Stimulated activated CD8-positive, alpha-beta memory T cell treated with anti-CD3 and anti-CD28 coated beads, Interleukin-7, amount 100 ng/mL, for 1 hour (primary cell): Measurements from ENCODE around the gene RARRES2.
"Not testable (repeated sequence)": the region's sequence is repeated elsewhere in the genome, so short reads cannot be mapped to it uniquely, and the experiment has no call there.

Experiments used
- DNase-seq, 2 donors: peaks; one replicate each; pipeline ENCODE4 v3.0.0-alpha.2; 2020; ENCODE audit warnings: low read depth in 2 of 2

The RARRES2 gene

DNA sequence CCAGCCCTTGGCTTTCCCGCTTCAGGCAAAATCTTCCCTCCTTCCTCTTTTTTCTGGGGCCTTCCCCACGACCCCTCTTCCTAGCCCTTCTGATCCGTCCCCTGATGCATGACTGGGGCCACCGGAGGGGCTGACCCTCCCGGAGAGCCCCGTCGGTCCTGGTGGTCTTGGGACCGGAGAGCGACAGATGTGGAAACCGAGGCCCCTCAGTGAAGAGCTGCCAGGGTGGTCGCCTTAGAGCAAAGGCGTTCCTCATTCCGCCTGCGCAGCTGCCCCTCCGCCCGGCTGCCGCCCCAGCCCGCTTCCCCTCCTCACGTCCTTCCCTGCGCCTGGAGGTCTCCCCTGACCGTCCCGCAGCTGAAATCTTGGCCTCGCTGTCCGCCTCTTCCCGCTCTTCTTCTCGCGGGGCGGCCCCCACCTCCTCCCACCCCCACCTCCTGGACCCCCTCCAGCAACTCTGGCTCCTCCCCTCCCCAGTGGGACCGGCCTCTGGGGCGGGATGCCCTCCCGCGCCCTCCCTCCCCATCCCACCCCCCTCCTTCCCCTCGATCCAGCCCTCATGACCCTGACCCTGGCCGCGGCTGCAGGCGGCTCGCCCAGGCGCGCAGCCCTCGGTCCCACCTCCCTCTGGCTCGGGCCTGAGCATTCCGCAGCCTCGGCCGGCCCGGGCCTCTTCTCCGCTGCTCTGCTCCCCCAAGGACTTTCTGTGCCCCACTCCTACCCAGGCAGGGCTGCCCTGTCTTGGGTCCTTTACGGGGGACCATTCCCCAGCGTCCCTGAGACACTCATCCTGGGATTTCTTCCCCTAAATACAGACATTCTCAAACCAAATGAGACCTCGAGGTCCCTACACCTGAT, at the start of gene RARRES2:
Gene RARRES2 (minus strand): TSS at position 367 of the 858 bp plus-strand sequence. CDS start 1,020 bp downstream, outside the sequence.
- no peak for DNase-seq

- DNase-seq = no peak
Measured at GRCh38 chr7:150390205-150390604, 48.8 kb upstream of the RARRES2 start.

- DNase-seq = no peak
Measured at GRCh38 chr7:150389532-150389816, 48.0 kb upstream of the RARRES2 start.

DNA sequence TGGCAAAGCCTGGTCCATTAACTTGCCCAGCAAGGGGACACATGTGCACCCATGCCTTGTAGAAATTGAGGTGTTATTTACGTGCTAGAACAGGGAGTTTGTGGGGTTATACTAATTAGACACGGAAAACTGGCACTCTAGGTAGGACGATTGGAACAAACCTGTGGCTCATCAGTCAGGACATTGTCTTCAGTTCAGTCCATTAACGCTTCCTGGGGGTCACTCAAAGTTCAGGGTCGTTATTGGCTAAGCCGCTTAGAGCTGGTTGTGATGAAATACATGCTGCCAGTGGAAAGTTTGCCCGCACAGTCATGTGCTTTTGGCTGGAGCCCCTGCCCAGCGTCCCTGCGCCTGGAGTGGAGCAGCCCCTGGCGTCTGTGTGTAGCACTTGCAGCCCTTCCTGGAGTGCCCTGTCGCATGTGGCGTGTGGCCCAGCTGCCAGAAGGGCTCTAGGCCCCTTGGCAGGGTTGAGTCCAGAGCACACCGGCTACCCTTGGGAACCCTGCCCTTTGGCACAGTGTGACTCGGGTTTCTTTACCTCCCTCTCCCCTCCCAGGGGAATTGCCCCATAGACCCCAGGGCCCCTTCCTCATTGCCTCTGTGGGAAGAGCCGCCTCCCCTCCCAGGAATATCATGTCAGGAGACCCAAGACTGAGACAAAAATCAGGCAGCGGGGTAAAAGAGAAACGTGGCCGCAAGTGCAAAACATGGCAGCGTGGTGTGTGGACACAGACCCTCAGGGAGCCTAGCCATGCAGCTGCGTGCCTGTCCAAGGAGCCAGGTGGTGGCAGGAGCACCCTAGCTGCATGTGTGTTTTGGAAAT, 47.5 kb upstream of the RARRES2 start:
- DNase-seq = no peak

DNA sequence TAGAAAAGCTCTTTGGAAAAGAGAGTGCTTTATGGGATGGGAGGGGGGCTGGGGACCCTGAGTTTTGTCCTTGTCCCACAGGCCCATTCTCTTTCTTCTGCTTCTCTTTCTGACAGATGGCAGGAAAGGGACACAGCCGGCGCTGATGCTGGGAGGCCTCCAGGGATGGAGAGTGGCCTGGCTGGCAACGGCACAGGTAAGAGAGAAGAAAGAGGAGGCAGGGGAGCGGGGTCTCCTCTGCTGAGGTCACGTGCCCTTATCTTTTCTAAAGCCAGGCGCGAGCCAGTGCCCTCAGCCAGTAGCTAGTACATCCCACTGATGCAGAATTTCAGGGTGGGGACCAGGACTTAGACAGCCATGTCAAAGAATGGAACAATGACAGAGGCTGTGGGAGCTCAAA, 46.9 kb upstream of the RARRES2 start:
- no peak for DNase-seq

GRCh38 chr7:150385884-150386283, 44.5 kb upstream of the RARRES2 start:
- DNase-seq = not testable (repeated sequence)

DNA sequence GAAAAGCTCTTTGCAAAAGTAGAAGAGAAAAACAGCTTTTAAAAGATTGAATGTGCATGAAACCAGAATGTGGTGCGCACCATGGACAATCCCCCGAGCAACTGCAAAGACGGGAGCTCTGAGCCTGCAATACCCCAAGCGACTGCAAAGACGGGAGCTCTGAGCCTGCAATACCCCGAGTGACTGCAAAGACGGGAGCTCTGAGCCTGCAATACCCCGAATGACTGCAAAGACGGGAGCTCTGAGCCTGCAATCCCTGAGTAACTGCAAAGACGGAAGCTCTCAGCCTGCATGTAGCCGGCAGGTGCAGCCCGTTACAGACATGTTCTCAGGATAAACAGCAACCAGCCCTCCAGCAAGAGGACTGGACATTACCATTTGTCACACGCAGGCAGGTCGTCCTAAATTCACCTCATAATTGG, 43.9 kb upstream of the RARRES2 start:
- no peak for DNase-seq

- no peak for DNase-seq
Measured at GRCh38 chr7:150384406-150385301, 43.2 kb upstream of the RARRES2 start.

DNA sequence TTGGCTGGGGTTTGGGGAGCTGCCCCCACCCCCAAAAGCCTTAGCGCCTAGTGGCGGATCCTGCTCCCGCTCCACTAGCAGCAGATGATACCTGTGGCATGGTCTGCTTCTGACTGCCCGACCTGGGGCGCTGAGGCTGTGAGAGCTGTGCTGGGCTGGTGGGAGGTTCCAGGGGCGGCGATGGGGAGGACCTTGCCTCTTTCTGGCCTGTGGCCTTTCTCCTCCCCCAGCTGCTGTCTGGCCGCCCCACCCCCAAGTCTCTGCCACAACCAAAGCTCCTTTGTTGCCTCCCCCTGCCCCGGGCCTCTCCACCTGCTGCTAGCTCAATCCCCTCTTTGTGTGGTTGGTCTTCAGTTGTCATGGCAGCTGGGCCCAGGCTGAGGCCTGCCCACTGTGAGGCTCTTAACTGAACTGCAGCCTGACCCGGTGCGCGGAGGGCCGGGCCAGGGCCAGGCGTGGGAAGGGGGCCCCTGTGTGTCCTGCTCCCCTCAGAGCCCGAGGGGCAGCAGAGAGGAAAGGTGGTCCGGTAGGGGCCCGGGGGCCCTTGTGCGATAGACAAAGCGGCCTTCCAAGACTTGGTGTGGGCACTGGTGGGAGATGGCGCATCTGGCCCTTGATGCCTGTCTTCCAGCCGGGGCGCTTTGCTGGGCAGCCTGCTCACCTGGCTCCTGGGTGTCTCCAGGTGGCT, 42.4 kb upstream of the RARRES2 start:
- DNase-seq = no peak

DNA sequence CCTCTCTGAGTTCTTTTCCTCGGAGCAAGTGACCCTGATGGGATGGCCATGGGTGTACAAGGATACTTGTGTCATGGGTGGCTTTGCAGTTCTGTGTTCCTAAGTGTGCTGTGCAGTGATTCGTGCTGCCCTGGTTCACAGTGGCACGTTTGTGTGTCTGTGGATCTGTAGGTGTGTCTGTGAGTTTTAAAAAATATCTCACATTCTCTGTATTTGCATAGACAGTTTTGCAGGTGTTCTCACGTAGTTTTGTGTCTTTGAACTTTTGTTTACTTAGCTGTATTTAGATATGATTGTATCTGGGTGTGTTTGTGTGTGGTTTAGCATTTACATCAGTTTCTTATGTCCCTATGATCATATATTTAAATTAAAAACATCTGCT, 41.4 kb upstream of the RARRES2 start:
- no peak for DNase-seq

GRCh38 chr7:150382123-150382843, 40.9 kb upstream of the RARRES2 start:
- no peak for DNase-seq

DNA sequence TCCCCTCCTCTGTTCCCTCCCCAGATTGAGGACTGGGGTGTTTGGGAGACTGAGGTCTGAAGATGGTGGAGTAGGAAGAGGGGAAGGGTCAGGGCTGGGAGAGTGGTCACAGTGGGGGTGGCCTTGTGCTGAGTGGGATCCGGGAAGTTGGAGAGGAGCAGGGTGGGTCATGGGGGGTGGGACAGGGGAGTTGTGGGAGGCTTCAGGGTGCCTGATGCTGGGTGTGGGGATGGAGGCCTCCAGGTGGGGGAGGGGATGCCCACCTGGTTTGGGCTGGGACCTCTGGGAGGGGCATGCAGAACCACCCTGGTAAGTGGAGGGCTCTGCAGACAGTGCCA, 40.3 kb upstream of the RARRES2 start:
- DNase-seq = no peak

GRCh38 chr7:150381096-150381495, 39.7 kb upstream of the RARRES2 start:
- no peak for DNase-seq

DNA sequence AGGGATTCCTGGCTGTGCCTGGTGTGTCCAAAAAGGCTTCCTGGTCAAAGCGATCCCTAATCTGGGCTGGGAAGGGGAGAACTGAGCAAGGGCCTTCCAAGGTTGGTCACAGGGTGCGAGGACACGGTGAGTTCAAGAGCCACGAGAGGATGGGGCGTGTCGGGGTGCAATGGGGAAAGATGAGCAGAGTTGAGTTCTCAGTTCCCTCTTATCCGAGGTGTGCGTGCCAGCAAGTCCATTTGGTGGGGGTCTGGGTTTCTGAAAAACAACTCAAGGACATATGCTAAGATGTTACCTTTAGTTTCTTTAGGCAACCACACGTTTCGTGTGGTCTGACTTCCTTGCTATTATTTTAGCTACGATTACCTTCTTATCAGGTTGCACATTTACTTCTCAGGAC, 39.0 kb upstream of the RARRES2 start:
- DNase-seq = no peak

- no peak for DNase-seq
Measured at GRCh38 chr7:150379441-150380379, 38.3 kb upstream of the RARRES2 start.

- peak; percentile 81 to 83 for DNase-seq
Measured at GRCh38 chr7:150378853-150379440, 37.5 kb upstream of the RARRES2 start, which contains the start of gene ZNF775. TSS of gene ZNF775 (plus strand) at chr7:150379330. CDS start at chr7:150388471, 9,141 bp downstream.

- DNase-seq = no peak
Measured at GRCh38 chr7:150378115-150378852, 36.9 kb upstream of the RARRES2 start.

- no peak for DNase-seq
Measured at GRCh38 chr7:150377635-150378034, 36.2 kb upstream of the RARRES2 start.

GRCh38 chr7:150377196-150377595, 35.8 kb upstream of the RARRES2 start:
- DNase-seq = no peak
